K562 (cell line): ENCODE data around the gene HELZ. TPM values are rescaled to one million over a fixed set of nuclear protein-coding genes. Genes with fewer than 3 reads are reported as not detected.

Source experiments
- ATAC-seq: fragments of 200-7000 bp; cut with Tn5 transposase; 3 replicates; pipeline ENCODE4 v1.9.1; 2020; ENCODE audit warnings: moderate library complexity
- BruUV-seq: library from RNA; stranded (reverse); fragments of 400-500 nt; replicated peaks from 2 replicates; lab custom pipeline; 2021; lab: Mats Ljungman, UMichigan
- CTCF ChIA-PET: fragments of 300-600 bp; formaldehyde crosslinking; extraction: SDS; loops from one replicate; lab custom pipeline; 2021; ENCODE audit warnings: low intra/inter-chr PET ratio; lab: Yijun Ruan, JAX
- POLR2A ChIA-PET: fragments of 300-600, 350-650 bp; sonication (Branson Sonifier 250); formaldehyde crosslinking; extraction: SDS; loops from one replicate; lab custom pipeline; 2021; ENCODE audit warnings: antibody characterized with exemption, inconsistent platforms; lab: Yijun Ruan, JAX
- DNase-seq, 4 experiments: peaks; one replicate each; pipeline versions ENCODE4 v3.0.0 to v3.0.0-alpha.2; 2011 to 2018; ENCODE audit warnings: low spot score in 3 of 4, mixed read lengths in 3 of 4; ENCODE audit errors: extremely low read depth in 1 of 4
- FAIRE-seq: peaks from 2 replicates; lab custom pipeline; 2011; peaks lifted over from hg19 to GRCh38; lab: Jason Lieb, UNC
- H2AFZ ChIP-seq: 2 replicates; pipeline ENCODE4 v1.6.0; 2011; ENCODE audit warnings: low read depth, low read length, control low read depth, inconsistent platforms
- H3K27ac ChIP-seq: fragments of 200-600 bp; 3 replicates; pipeline ENCODE4 v1.8.0; 2011; ENCODE audit warnings: low read depth, mild to moderate bottlenecking, control low read depth, inconsistent platforms, low read length, moderate library complexity, mixed read lengths; ENCODE audit errors: extremely low read depth
- H3K27me3 ChIP-seq, 2 experiments: fragments of 300-600 bp in 1 of 2; 2 replicates in 1 of 2; 3 replicates in 1 of 2; pipeline versions ENCODE4 v1.6.0 to v1.8.0; 2011; ENCODE audit warnings: inconsistent platforms in 2 of 2, low read length in 2 of 2, mild to moderate bottlenecking in 1 of 2, mixed read lengths in 1 of 2, moderate library complexity in 1 of 2; ENCODE audit not compliant: control insufficient read depth in 2 of 2, insufficient read depth in 2 of 2
- H3K36me3 ChIP-seq: fragments of 300-600 bp; 3 replicates; pipeline ENCODE4 v1.8.0; 2011; ENCODE audit warnings: mild to moderate bottlenecking, low read length, inconsistent platforms; ENCODE audit not compliant: control insufficient read depth, insufficient read depth
- H3K4me1 ChIP-seq, 2 experiments: fragments of 200-600 bp in 1 of 2; replicated peaks in 1 of 2; 2 replicates in 1 of 2; 3 replicates in 1 of 2; pipeline versions ENCODE4 v1.5.1 to v1.8.0; 2011; ENCODE audit warnings: inconsistent platforms in 2 of 2, low read length in 2 of 2, mild to moderate bottlenecking in 1 of 2, mixed read lengths in 1 of 2, moderate library complexity in 1 of 2; ENCODE audit not compliant: control insufficient read depth in 2 of 2, insufficient read depth in 2 of 2
- H3K4me2 ChIP-seq: 2 replicates; pipeline ENCODE4 v1.6.1; 2011; ENCODE audit warnings: low read length, control low read depth, inconsistent platforms, mixed read lengths; ENCODE audit not compliant: insufficient read depth
- H3K4me3 ChIP-seq: fragments of 200-600 bp; sonication (generic), shearing (Covaris generic); 2 replicates; pipeline ENCODE4 v1.5.1; 2016; ENCODE audit warnings: control low read depth, inconsistent platforms
- H3K79me2 ChIP-seq: fragments of 200-600 bp; 3 replicates; pipeline ENCODE4 v1.8.0; 2011; ENCODE audit warnings: low read length, inconsistent platforms; ENCODE audit not compliant: control insufficient read depth, insufficient read depth
- H3K9ac ChIP-seq, 2 experiments: 2 replicates each; pipeline versions ENCODE4 v1.6.0 to v1.6.1; 2011; ENCODE audit warnings: low read depth in 2 of 2, low read length in 2 of 2, control low read depth in 1 of 2, inconsistent platforms in 1 of 2, mild to moderate bottlenecking in 1 of 2, mixed read lengths in 1 of 2; ENCODE audit not compliant: insufficient read depth in 1 of 2
- H3K9me1 ChIP-seq: one replicate; pipeline ENCODE4 v1.6.0; 2011; ENCODE audit warnings: inconsistent platforms, mild to moderate bottlenecking, low read length, moderate library complexity; ENCODE audit not compliant: control insufficient read depth, insufficient read depth
- H3K9me3 ChIP-seq: replicated peaks from 2 replicates; pipeline ENCODE4 v1.5.1; 2011; ENCODE audit warnings: low read depth, low read length, inconsistent platforms; ENCODE audit not compliant: control insufficient read depth, insufficient read depth
- H4K20me1 ChIP-seq: replicated peaks from 2 replicates; pipeline ENCODE4 v1.6.1; 2011; ENCODE audit warnings: low read length, inconsistent platforms, mixed read lengths; ENCODE audit not compliant: control insufficient read depth, insufficient read depth
- ARID2 ChIP-seq: fragments of 450-650 bp; IDR thresholded peaks from 2 replicates; pipeline ENCODE4 v1.6.1; 2017; ENCODE audit warnings: antibody characterized with exemption, mild to moderate bottlenecking
- C11orf30 ChIP-seq: fragments of 450-650 bp; IDR thresholded peaks from 2 replicates; pipeline ENCODE4 v1.6.1; 2016; ENCODE audit warnings: low read depth, mild to moderate bottlenecking
- CCAR2 ChIP-seq: fragments of 200-400 bp; formaldehyde crosslinking; IDR thresholded peaks from 2 replicates; pipeline ENCODE4 v1.6.1; 2017; ENCODE audit warnings: mild to moderate bottlenecking, low read depth, low read length
- FOS ChIP-seq: IDR thresholded peaks from 3 replicates; pipeline ENCODE4 v1.6.1; 2011; ENCODE audit not compliant: insufficient read length; ENCODE audit errors: extremely low read depth
- FOXM1 ChIP-seq, 2 experiments: fragments of 450-650 bp in 1 of 2; sonication (generic) in 1 of 2; formaldehyde crosslinking in 1 of 2; IDR thresholded peaks; 2 replicates each; pipeline versions ENCODE4 v1.6.1 to v1.9.0; 2017 to 2022; ENCODE audit warnings: low read depth in 2 of 2, mild to moderate bottlenecking in 2 of 2, missing genetic modification reagents in 1 of 2, moderate library complexity in 1 of 2
- HNRNPLL ChIP-seq: fragments of 200-400 bp; formaldehyde crosslinking; IDR thresholded peaks from 2 replicates; pipeline ENCODE4 v1.6.1; 2017; ENCODE audit warnings: low read length, low read depth, mild to moderate bottlenecking; ENCODE audit not compliant: poor library complexity, severe bottlenecking
- HSF4 ChIP-seq: fragments of 250-450 bp; sonication (Bioruptor Pico); IDR thresholded peaks from 2 replicates; pipeline ENCODE4 v2.1.2; 2022; ENCODE audit warnings: mild to moderate bottlenecking, moderate library complexity, borderline replicate concordance
- LEF1 ChIP-seq: fragments of 450-650 bp; IDR thresholded peaks from 2 replicates; pipeline ENCODE4 v1.6.1; 2016; ENCODE audit warnings: mild to moderate bottlenecking
- NELFE ChIP-seq: IDR thresholded peaks from 2 replicates; pipeline ENCODE4 v1.6.1; 2011; ENCODE audit warnings: mild to moderate bottlenecking; ENCODE audit not compliant: insufficient read depth, insufficient read length
- PCBP2 ChIP-seq: fragments of 200-400 bp; formaldehyde crosslinking; IDR thresholded peaks from 2 replicates; pipeline ENCODE4 v1.6.1; 2018; ENCODE audit warnings: low read length, low read depth, mild to moderate bottlenecking, moderate library complexity; ENCODE audit not compliant: poor library complexity, severe bottlenecking
- POLR2H ChIP-seq: IDR thresholded peaks from 2 replicates; pipeline ENCODE4 v1.6.1; 2016; ENCODE audit warnings: missing genetic modification characterization, low read depth, mild to moderate bottlenecking, control low read depth, missing compliant biosample characterization, moderate library complexity
- RAD51 ChIP-seq: fragments of 450-650 bp; IDR thresholded peaks from 2 replicates; pipeline ENCODE4 v1.7.1; 2016; ENCODE audit warnings: low read depth, mild to moderate bottlenecking, borderline replicate concordance
- SAP30 ChIP-seq: fragments of 200-600 bp; sonication (generic); IDR thresholded peaks from 2 replicates; pipeline ENCODE4 v1.6.1; 2012; ENCODE audit warnings: borderline replicate concordance, low read depth, mild to moderate bottlenecking, moderate library complexity, low read length, control low read depth, inconsistent platforms; ENCODE audit not compliant: insufficient read depth, poor library complexity, severe bottlenecking
- TAF1 ChIP-seq: IDR thresholded peaks from 2 replicates; pipeline ENCODE4 v1.6.1; 2011; ENCODE audit warnings: mild to moderate bottlenecking, low read length, moderate library complexity; ENCODE audit not compliant: insufficient read depth, control insufficient read depth, severe bottlenecking; ENCODE audit errors: extremely low read depth
- ZNF263 ChIP-seq: sonication (generic); formaldehyde crosslinking; IDR thresholded peaks from 2 replicates; pipeline ENCODE4 v1.8.0; 2022; ENCODE audit warnings: mild to moderate bottlenecking, missing genetic modification reagents, borderline replicate concordance
- WGBS: fragments of 100-300 bp; shearing (Covaris generic); methylation state at CpG from one replicate; pipeline ENCODE4 v1.1.6; 2016; ENCODE audit warnings: low coverage, mixed read lengths; ENCODE audit not compliant: insufficient coverage; ENCODE audit errors: missing lambda C conversion rate; 5-methylcytosine and 5-hydroxymethylcytosine counted together
- in situ Hi-C: fragments of 300-500 bp; cut with MboI; formaldehyde crosslinking; loops from 4 replicates; pipeline ENCODE4 v1.15.0; 2018; ENCODE audit warnings: inconsistent platforms, mixed read lengths
- intact Hi-C: fragments of 100-400 bp; cut with micrococcal nuclease; formaldehyde crosslinking; loops from 2 replicates; pipeline ENCODE4 v1.14.2; 2022
- polyA plus RNA-seq, 8 experiments: library from polyadenylated mRNA; depleted of rRNA in 4 of 8; stranded (reverse) in 5 of 8; unstranded in 3 of 8; fragments of >200 nt; fragmentation: Nextera tagmentation in 2 of 8; fragmentation: Illumina TruSeq in 1 of 8; extraction: Ambion mirVana in 2 of 8; extraction: Trizol in 1 of 8; gene quantifications; 2 replicates each; pipeline versions ENCODE4 v1.2.1 to v1.2.3, GENCODE V29; 2011 to 2014; ENCODE audit warnings: inconsistent platforms in 1 of 8, missing spikeins in 1 of 8
- total RNA-seq, 7 experiments: library from RNA; depleted of rRNA in 6 of 7; stranded (reverse); fragments of >200 nt in 6 of 7; fragmentation: Illumina TruSeq in 2 of 7; extraction: Trizol in 2 of 7; gene quantifications; 2 replicates each; pipeline versions ENCODE4 v1.2.1 to v1.2.3, GENCODE V29; 2011 to 2021; ENCODE audit warnings: low replicate concordance in 1 of 7
- TF ChIP-seq, protein P1 (sequence below): sonication (generic); formaldehyde crosslinking; IDR thresholded peaks from 2 replicates; pipeline ENCODE4 v1.8.0; 2023; ENCODE audit warnings: mild to moderate bottlenecking, missing genetic modification reagents
- TF ChIP-seq, protein P2 (sequence below): sonication (generic); formaldehyde crosslinking; IDR thresholded peaks from 2 replicates; pipeline ENCODE4 v1.5.0; 2020; ENCODE audit warnings: missing genetic modification reagents
- TF ChIP-seq, protein P3 (sequence below): fragments of 450-650 bp; formaldehyde crosslinking; conservative IDR thresholded peaks from 2 replicates; pipeline ENCODE4 v1.4.0; 2022; ENCODE audit warnings: mild to moderate bottlenecking, missing genetic modification characterization

Gene HELZ
- total and polyA plus RNA-seq, 9 of the 15 experiments (the other 6 are each of a cell fraction or from before 2014, with no cell fraction given): 5.2 to 39.8 (median 17.3) TPM

DNA sequence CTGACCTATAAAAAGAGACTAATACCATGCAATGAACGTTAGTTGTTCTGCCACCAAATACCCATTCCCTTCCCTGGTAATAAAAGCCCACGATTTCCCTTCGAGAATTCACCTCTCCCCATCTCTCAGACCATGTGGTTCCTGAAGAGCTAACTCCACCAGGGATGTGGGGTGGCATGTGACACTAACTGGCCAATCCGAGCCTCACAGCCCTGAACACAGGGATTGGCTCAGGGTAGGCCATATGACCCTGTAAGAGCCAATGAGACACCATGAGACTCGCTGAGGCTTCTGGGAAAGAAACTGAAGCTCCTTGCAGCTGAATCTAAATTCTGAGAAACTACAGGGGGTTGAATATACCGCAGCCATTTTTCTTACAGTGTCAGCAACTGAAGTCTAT is 21.1 kb downstream of the HELZ start:
- CTCF ChIA-PET: no interaction called here
- TF ChIP-seq TAF1 (no peak), ARID2 (no peak), HNRNPLL (no peak), SAP30 (no peak), C11orf30 (no peak), HSF4 (CRISPR knock-in tag) (no peak), FOS (peak; percentile 61), ZNF263 (CRISPR knock-in tag) (no peak), CCAR2 (no peak), NELFE (no peak), LEF1 (no peak), RAD51 (peak; percentile 94), POLR2H (tag) (no peak), FOXM1 (IDR thresholded peaks at IDR 0.05; ENCODE audit: low read depth) (peak; percentile 34; the same call in 1 of the 2 replicates), FOXM1 (CRISPR knock-in tag; IDR thresholded peaks at IDR 0.05; ENCODE audit: low read depth) (no peak), PCBP2 (no peak)
- TF ChIP-seq, protein P1, sequence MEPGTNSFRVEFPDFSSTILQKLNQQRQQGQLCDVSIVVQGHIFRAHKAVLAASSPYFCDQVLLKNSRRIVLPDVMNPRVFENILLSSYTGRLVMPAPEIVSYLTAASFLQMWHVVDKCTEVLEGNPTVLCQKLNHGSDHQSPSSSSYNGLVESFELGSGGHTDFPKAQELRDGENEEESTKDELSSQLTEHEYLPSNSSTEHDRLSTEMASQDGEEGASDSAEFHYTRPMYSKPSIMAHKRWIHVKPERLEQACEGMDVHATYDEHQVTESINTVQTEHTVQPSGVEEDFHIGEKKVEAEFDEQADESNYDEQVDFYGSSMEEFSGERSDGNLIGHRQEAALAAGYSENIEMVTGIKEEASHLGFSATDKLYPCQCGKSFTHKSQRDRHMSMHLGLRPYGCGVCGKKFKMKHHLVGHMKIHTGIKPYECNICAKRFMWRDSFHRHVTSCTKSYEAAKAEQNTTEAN (CRISPR knock-in tag): no peak
- TF ChIP-seq, protein P2, sequence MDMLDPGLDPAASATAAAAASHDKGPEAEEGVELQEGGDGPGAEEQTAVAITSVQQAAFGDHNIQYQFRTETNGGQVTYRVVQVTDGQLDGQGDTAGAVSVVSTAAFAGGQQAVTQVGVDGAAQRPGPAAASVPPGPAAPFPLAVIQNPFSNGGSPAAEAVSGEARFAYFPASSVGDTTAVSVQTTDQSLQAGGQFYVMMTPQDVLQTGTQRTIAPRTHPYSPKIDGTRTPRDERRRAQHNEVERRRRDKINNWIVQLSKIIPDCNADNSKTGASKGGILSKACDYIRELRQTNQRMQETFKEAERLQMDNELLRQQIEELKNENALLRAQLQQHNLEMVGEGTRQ (CRISPR knock-in tag): peak; percentile 93
- TF ChIP-seq, protein P3, sequence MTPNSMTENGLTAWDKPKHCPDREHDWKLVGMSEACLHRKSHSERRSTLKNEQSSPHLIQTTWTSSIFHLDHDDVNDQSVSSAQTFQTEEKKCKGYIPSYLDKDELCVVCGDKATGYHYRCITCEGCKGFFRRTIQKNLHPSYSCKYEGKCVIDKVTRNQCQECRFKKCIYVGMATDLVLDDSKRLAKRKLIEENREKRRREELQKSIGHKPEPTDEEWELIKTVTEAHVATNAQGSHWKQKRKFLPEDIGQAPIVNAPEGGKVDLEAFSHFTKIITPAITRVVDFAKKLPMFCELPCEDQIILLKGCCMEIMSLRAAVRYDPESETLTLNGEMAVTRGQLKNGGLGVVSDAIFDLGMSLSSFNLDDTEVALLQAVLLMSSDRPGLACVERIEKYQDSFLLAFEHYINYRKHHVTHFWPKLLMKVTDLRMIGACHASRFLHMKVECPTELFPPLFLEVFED (CRISPR knock-in tag): no peak

More for the DNA sequence above, 21.1 kb downstream of the HELZ start:
- no peak for FAIRE-seq
- DNase-seq: peak; percentile 50 to 69 (median 62)
- H3K4me2 ChIP-seq: peak overlapping the region; percentile 42
- H3K4me3 ChIP-seq: no peak overlapping the region
- H2AFZ ChIP-seq: no peak overlapping the region
- ATAC-seq: peak; percentile 97
- H4K20me1 ChIP-seq: peaks cover 18% of the 10 kb centered on the region
- H3K4me1 ChIP-seq: no peaks in the 10 kb centered on the region; a peak in 1 of 5 replicates
- POLR2A ChIA-PET: interaction anchor here (0.6 to 1.3 kb wide), 3 partner anchors 15 to 1524 kb away, joined by 3 to 4 read pairs (median 3); no protein-coding TSS in a partner anchor
- H3K79me2 ChIP-seq: peaks cover 83% of the 10 kb centered on the region
- peaks cover 34% of the 10 kb centered on the region for H3K36me3 ChIP-seq
- H3K9me3 ChIP-seq: no peaks in the 10 kb centered on the region
- no TSS peak for BruUV-seq
- 78% methylated on average over 6 of the region's 6 CpGs for WGBS
- in situ Hi-C loops: no loop called here
- no peaks in the 10 kb centered on the region for H3K9me1 ChIP-seq
- H3K27me3 ChIP-seq: no peaks in the 10 kb centered on the region
- intact Hi-C loops: no loop called here
- peak overlapping the region; percentile 38; the same call in 2 of the 3 replicates for H3K27ac ChIP-seq
- H3K9ac ChIP-seq: no peak overlapping the region
